ENCODE measurements around the gene UBE2N.

DNA sequence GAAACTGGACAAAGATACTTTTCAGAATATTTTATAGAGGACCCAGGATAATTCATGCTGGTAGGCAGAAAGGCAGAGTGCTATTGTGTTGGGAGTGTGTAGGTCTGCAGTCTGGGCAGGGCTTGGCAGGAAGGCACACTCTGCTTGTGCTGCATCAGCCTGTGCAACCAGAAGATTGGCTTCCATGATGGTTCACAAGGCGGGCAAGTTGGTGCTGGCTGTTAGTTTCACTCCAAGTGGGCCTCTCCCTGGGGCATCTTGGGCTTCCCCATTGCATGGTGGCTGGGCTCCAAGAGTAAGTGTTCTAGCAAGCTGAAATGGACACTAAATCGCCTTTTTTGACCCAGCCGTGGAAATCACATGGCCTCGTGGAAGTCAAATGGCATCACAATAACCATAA lies 1.8 kb upstream of the UBE2N start:
- TF ChIP-seq, protein P1, sequence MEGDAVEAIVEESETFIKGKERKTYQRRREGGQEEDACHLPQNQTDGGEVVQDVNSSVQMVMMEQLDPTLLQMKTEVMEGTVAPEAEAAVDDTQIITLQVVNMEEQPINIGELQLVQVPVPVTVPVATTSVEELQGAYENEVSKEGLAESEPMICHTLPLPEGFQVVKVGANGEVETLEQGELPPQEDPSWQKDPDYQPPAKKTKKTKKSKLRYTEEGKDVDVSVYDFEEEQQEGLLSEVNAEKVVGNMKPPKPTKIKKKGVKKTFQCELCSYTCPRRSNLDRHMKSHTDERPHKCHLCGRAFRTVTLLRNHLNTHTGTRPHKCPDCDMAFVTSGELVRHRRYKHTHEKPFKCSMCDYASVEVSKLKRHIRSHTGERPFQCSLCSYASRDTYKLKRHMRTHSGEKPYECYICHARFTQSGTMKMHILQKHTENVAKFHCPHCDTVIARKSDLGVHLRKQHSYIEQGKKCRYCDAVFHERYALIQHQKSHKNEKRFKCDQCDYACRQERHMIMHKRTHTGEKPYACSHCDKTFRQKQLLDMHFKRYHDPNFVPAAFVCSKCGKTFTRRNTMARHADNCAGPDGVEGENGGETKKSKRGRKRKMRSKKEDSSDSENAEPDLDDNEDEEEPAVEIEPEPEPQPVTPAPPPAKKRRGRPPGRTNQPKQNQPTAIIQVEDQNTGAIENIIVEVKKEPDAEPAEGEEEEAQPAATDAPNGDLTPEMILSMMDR (IDR thresholded peaks at IDR 0.05 in 4 of 5, conservative IDR thresholded peaks at IDR 0.05 in 1 of 5), result no peak
- TF ChIP-seq POLR2A (IDR thresholded peaks at IDR 0.05), result no peak

Measured in gastrocnemius medialis (tissue), 4 donors.